Lower leg skin (tissue), 4 donors: ENCODE results near the gene CLMN. TPM values are rescaled to one million over a fixed set of nuclear protein-coding genes. Genes with fewer than 3 reads are reported as not detected.

ENCODE experiments used
- DNase-seq, 2 donors: peaks; one replicate each; pipeline ENCODE4 v3.0.0-alpha.2; 2019; ENCODE audit warnings: low spot score in 2 of 2
- H3K4me3 ChIP-seq: fragments of 200-600 bp; sonication (generic); 2 replicates; pipeline ENCODE4 v1.5.1; 2017; ENCODE audit warnings: mild to moderate bottlenecking, low read depth; ENCODE audit not compliant: poor library complexity, severe bottlenecking
- POLR2A ChIP-seq, 2 donors: fragments of 450-650 bp; IDR thresholded peaks; one replicate each; pipeline ENCODE4 v1.6.1; 2016 to 2017; ENCODE audit warnings: antibody characterized with exemption in 2 of 2, mild to moderate bottlenecking in 1 of 2, moderate library complexity in 1 of 2
- WGBS, 2 donors: methylation state at CpG; one replicate each; pipeline ENCODE4 v1.1.5; 2018; 5-methylcytosine and 5-hydroxymethylcytosine counted together
- intact Hi-C: fragments of 100-400 bp; cut with DNase I; formaldehyde crosslinking; loops from one replicate; pipeline ENCODE4 v1.15.0; 2023; ENCODE audit warnings: low total_unique reads
- total RNA-seq, 4 donors: library from RNA; depleted of rRNA; stranded (reverse); fragments of >200 nt; gene quantifications; one replicate each; pipeline ENCODE4 v1.1.0, GENCODE V29; 2016
- TF ChIP-seq, protein P1 (sequence below), 3 donors: fragments of 450-650 bp; IDR thresholded peaks; one replicate each; pipeline ENCODE4 v1.5.1; 2016; ENCODE audit warnings: antibody characterized with exemption in 3 of 3, mild to moderate bottlenecking in 3 of 3, moderate library complexity in 2 of 3

The CLMN gene
- total RNA-seq, 4 donors from 2014 or later: 5.6 to 7.6 (median 7.2) TPM

DNA sequence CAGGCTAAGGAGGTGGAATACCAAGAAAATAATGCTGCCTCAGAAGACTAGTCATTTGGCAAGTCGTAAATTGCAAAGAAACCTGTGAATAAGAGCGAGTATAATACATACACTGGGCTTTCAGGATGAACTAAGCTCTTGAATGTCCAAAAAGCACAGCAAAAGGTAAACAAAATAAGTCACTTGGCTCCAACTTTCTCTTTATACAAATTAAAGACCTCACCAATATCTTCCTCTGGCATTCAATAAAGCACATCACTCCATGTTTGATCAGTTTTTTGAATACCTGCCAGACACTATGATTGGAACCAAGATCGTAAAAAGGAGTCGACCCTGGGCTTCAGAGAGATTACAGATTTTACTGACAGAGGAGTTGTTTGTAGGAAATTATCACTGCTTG lies 165.8 kb downstream of the CLMN start:
- intact Hi-C loops: no loop called here
- TF ChIP-seq, protein P1, sequence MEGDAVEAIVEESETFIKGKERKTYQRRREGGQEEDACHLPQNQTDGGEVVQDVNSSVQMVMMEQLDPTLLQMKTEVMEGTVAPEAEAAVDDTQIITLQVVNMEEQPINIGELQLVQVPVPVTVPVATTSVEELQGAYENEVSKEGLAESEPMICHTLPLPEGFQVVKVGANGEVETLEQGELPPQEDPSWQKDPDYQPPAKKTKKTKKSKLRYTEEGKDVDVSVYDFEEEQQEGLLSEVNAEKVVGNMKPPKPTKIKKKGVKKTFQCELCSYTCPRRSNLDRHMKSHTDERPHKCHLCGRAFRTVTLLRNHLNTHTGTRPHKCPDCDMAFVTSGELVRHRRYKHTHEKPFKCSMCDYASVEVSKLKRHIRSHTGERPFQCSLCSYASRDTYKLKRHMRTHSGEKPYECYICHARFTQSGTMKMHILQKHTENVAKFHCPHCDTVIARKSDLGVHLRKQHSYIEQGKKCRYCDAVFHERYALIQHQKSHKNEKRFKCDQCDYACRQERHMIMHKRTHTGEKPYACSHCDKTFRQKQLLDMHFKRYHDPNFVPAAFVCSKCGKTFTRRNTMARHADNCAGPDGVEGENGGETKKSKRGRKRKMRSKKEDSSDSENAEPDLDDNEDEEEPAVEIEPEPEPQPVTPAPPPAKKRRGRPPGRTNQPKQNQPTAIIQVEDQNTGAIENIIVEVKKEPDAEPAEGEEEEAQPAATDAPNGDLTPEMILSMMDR (IDR thresholded peaks at IDR 0.05): no peak
- TF ChIP-seq POLR2A (IDR thresholded peaks at IDR 0.05): no peak
- 50 to 51% methylated on average over 4 of the region's 4 CpGs for WGBS, 2 donors
- DNase-seq: no peak
- H3K4me3 ChIP-seq: no peak overlapping the region

DNA sequence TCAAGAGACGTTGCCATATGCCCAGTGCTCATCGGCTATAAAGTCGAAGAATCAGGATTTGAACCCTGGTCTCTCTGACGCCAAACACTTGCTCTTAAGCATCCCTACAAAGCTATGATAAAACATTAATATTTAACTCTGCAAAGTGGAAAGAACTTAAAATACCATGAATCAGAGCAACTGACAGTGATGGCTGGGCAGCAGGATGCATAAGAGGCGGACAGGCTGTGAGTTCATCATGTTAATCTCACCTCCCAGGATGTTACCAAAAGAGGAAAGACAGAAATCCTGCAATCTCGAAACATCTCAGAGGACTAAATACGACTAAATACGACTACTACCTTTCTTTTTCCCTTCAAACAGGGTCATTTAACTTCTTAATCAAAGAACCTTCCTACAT lies 168.1 kb downstream of the CLMN start:
- TF ChIP-seq, protein P1 (IDR thresholded peaks at IDR 0.05): no peak
- TF ChIP-seq POLR2A (IDR thresholded peaks at IDR 0.05): no peak
- 83 to 87% methylated on average over 8 of the region's 8 CpGs for WGBS, 2 donors
- H3K4me3 ChIP-seq: no peak overlapping the region
- intact Hi-C loops: no loop called here
- DNase-seq: no peak

DNA sequence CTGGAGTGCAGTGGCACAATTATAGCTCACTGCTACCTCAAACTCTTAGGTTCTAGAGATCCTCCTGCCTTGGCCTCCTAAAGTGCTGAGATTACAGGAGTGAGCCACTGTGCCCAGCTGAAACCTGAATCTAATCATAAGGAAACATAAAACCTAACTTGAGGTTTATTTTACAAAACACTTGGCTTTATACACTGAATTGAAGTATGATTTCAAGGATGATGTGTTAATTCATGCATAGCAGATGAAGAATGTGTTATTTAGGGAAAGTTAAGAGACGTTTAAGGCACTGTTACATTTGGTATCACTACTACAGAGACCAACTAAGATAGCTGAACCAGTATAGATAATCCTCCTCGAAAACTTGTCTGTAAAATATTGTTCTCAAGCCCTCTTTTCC lies 168.8 kb downstream of the CLMN start:
- 72 to 76% methylated on average over 2 of the region's 2 CpGs for WGBS, 2 donors
- H3K4me3 ChIP-seq: no peak overlapping the region
- intact Hi-C loops: no loop called here
- TF ChIP-seq, protein P1 (IDR thresholded peaks at IDR 0.05): no peak
- TF ChIP-seq POLR2A (IDR thresholded peaks at IDR 0.05): no peak
- DNase-seq: no peak

DNA sequence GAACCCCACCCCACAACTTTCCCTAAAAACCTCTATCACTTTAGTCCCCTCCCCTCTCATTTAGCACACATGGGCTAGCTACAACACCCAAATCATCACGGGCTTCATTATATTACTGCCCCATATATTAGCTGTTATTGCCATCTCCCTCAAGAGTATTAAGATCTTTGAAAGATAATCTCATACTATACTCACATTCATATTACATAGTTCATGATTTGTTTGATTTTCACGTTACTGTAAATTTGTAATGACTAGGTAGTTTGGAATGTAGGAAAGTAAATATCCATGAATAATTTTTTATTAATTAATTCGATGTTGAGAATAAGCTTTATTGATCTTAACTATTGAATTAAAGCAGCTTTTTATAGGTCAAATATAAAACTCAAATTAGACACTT lies 170.3 kb downstream of the CLMN start:
- no peak for DNase-seq
- WGBS, 2 donors: 58 to 63% methylated on average over 3 of the region's 3 CpGs
- H3K4me3 ChIP-seq: no peak overlapping the region
- TF ChIP-seq, protein P1 (IDR thresholded peaks at IDR 0.05): no peak
- TF ChIP-seq POLR2A (IDR thresholded peaks at IDR 0.05): no peak
- intact Hi-C loops: no loop called here

DNA sequence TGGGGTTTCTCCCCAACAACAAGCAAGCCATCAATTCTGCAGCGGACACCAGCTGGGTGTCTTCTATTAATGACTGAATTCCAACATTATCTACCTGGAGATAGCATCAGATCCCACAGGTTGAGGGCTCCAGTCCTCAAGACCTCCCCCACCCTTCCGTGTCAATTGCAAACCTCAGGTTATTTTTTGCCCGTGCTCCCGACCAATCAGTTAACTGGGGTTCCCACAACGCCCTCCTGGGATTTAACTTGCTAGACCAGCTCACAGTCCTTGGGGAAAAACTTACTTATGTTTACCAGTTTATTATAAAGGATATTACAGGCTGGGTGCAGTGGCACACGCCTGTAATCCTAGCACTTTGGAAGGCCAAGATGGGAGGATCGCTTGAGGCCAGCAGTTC lies 172.1 kb downstream of the CLMN start:
- no peak for DNase-seq
- TF ChIP-seq POLR2A (IDR thresholded peaks at IDR 0.05): no peak
- TF ChIP-seq, protein P1 (IDR thresholded peaks at IDR 0.05): no peak
- WGBS, 2 donors: 87 to 89% methylated on average over 7 of the region's 7 CpGs
- intact Hi-C loops: no loop called here
- no peak overlapping the region for H3K4me3 ChIP-seq

DNA sequence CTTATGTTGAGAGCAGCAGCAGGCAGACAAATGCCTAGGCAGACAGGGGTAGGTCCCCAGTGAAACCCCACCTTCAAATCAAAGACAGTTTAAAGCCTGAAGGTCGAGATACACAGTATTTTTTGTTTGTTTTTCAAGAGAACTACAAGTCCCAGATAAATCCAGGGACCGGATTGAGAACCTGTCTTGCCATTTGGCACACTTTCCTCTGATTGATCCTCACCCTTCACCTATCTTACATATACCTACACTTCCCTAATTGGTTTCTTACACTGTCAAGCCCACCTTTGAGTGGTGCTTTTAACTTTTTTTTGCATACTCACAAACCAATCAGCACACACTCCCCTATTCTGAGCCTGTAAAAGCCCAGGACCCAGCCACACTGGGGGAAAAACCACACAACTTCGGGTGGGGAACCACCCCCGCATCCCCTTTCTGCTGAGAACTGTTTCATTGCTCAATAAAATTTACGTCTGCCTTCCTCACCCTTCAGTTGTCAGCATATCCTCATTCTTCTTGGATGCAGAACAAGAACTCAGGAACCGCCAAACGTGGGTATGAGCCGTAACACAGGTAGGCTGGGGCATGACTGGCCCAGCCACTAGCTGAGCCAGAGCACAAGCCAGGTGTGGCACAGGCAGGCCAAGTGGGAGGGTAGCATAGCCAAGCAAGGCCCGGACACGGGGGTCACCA lies 173.5 kb downstream of the CLMN start:
- no peak for DNase-seq
- TF ChIP-seq POLR2A (IDR thresholded peaks at IDR 0.05): no peak
- TF ChIP-seq, protein P1 (IDR thresholded peaks at IDR 0.05): no peak
- intact Hi-C loops: no loop called here
- no peak overlapping the region for H3K4me3 ChIP-seq
- WGBS, 2 donors: 47 to 55% methylated on average over 10 of the region's 10 CpGs
